Endothelial cell of umbilical vein (primary cell): Measurements from ENCODE around the gene ULBP2. TPM values are rescaled to one million over a fixed set of nuclear protein-coding genes. Genes with fewer than 3 reads are reported as not detected.
"Not testable (repeated sequence)": the region's sequence is repeated elsewhere in the genome, so short reads cannot be mapped to it uniquely, and the experiment has no call there.

Experiments used
- BruUV-seq: library from RNA; stranded (reverse); fragments of 400-500 nt; replicated peaks from 2 replicates; lab custom pipeline; 2021; lab: Mats Ljungman, UMichigan
- CTCF ChIA-PET: fragments of 300-600, 350-600 bp; sonication (Branson Sonifier 250); formaldehyde crosslinking; loops from one replicate; lab custom pipeline; 2021; ENCODE audit warnings: antibody characterized with exemption, inconsistent platforms; lab: Charles Lee
- POLR2A ChIA-PET: fragments of 300-600, 350-600 bp; sonication (Branson Sonifier 250); formaldehyde crosslinking; loops from one replicate; lab custom pipeline; 2021; ENCODE audit warnings: antibody characterized with exemption, inconsistent platforms; lab: Charles Lee
- DNase-seq: peaks from one replicate; pipeline ENCODE4 v3.0.0-alpha.2; 2011; ENCODE audit warnings: low read depth, low spot score
- FAIRE-seq: peaks from 2 replicates; lab custom pipeline; 2011; peaks lifted over from hg19 to GRCh38; lab: Jason Lieb, UNC
- H2AFZ ChIP-seq: 2 replicates; pipeline ENCODE4 v1.6.0; 2012; ENCODE audit warnings: low read depth, low read length, control low read depth, inconsistent platforms
- H3K27ac ChIP-seq: 2 replicates; pipeline ENCODE4 v1.5.1; 2011; ENCODE audit warnings: low read depth, mild to moderate bottlenecking, control low read depth, low read length, moderate library complexity; ENCODE audit not compliant: insufficient read depth
- H3K27me3 ChIP-seq, 2 experiments: 2 replicates each; pipeline versions ENCODE4 v1.6.0 to v1.6.1; 2011; ENCODE audit warnings: low read length in 2 of 2, mixed read lengths in 1 of 2; ENCODE audit not compliant: control insufficient read depth in 2 of 2, insufficient read depth in 2 of 2
- H3K36me3 ChIP-seq, 2 experiments: 2 replicates in 1 of 2; 3 replicates in 1 of 2; pipeline ENCODE4 v1.5.1; 2011; ENCODE audit warnings: low read length in 2 of 2, mild to moderate bottlenecking in 1 of 2, moderate library complexity in 1 of 2; ENCODE audit not compliant: control insufficient read depth in 2 of 2, insufficient read depth in 2 of 2; ENCODE audit errors: extremely low read depth in 1 of 2
- H3K4me1 ChIP-seq: 3 replicates; pipeline ENCODE4 v1.5.1; 2011; ENCODE audit warnings: mild to moderate bottlenecking, low read length; ENCODE audit not compliant: control insufficient read depth, insufficient read depth; ENCODE audit errors: extremely low read depth
- H3K4me2 ChIP-seq: 2 replicates; pipeline ENCODE4 v1.6.1; 2011; ENCODE audit warnings: low read length, control low read depth, mixed read lengths; ENCODE audit not compliant: insufficient read depth
- H3K4me3 ChIP-seq, 3 experiments: fragments of 200-600 bp in 1 of 3; sonication (generic), shearing (Covaris generic) in 1 of 3; replicated peaks in 1 of 3; 2 replicates each; pipeline ENCODE4 v1.5.1; 2011 to 2016; ENCODE audit warnings: control low read depth in 3 of 3, low read length in 3 of 3, mild to moderate bottlenecking in 2 of 3, inconsistent platforms in 1 of 3, low read depth in 1 of 3, moderate library complexity in 1 of 3; ENCODE audit not compliant: insufficient read depth in 1 of 3
- H3K79me2 ChIP-seq: 2 replicates; pipeline ENCODE4 v1.6.0; 2012; ENCODE audit warnings: low read length, inconsistent platforms; ENCODE audit not compliant: control insufficient read depth, insufficient read depth
- H3K9ac ChIP-seq: replicated peaks from 2 replicates; pipeline ENCODE3; 2011; ENCODE audit warnings: low read length, control low read depth; ENCODE audit not compliant: insufficient read depth; ENCODE audit errors: extremely low read depth
- H3K9me1 ChIP-seq: replicated peaks from 3 replicates; pipeline ENCODE4 v1.6.0; 2011; ENCODE audit warnings: mild to moderate bottlenecking, low read length; ENCODE audit not compliant: control insufficient read depth, insufficient read depth; ENCODE audit errors: extremely low read depth
- H3K9me3 ChIP-seq: replicated peaks from 2 replicates; pipeline ENCODE4 v1.5.1; 2012; ENCODE audit warnings: low read length, inconsistent platforms; ENCODE audit not compliant: control insufficient read depth, insufficient read depth
- H4K20me1 ChIP-seq: replicated peaks from 2 replicates; pipeline ENCODE3; 2011; ENCODE audit warnings: mild to moderate bottlenecking, low read length; ENCODE audit not compliant: control insufficient read depth, insufficient read depth; ENCODE audit errors: extremely low read depth
- EZH2 ChIP-seq: IDR thresholded peaks from 2 replicates; pipeline ENCODE4 v1.6.1; 2012; ENCODE audit warnings: borderline replicate concordance, low read depth, mild to moderate bottlenecking, moderate library complexity, low read length, inconsistent platforms; ENCODE audit not compliant: severe bottlenecking
- FOS ChIP-seq: IDR thresholded peaks from 2 replicates; pipeline ENCODE4 v1.6.1; 2011; ENCODE audit warnings: mild to moderate bottlenecking, low read length, moderate library complexity, borderline replicate concordance; ENCODE audit not compliant: insufficient read depth
- GATA2 ChIP-seq: IDR thresholded peaks from 2 replicates; pipeline ENCODE4 v1.7.0; 2011; ENCODE audit warnings: low read depth, mild to moderate bottlenecking, moderate library complexity, mixed read lengths, low read length; ENCODE audit not compliant: insufficient read length, insufficient read depth
- JUN ChIP-seq: IDR thresholded peaks from 2 replicates; pipeline ENCODE4 v1.6.1; 2011; ENCODE audit warnings: borderline replicate concordance, low read depth; ENCODE audit not compliant: insufficient read length, insufficient read depth
- MYC ChIP-seq: IDR thresholded peaks from one replicate; pipeline ENCODE4 v1.6.1; 2011; ENCODE audit warnings: mild to moderate bottlenecking, low read depth, low read length
- POLR2A ChIP-seq: IDR thresholded peaks from 2 replicates; pipeline ENCODE4 v1.6.1; 2012; ENCODE audit warnings: low read depth, mild to moderate bottlenecking, control low read depth, low read length
- POLR2AphosphoS5 ChIP-seq: IDR thresholded peaks from 2 replicates; pipeline ENCODE4 v1.6.1; 2012; ENCODE audit warnings: low read depth, mild to moderate bottlenecking, control low read depth, low read length, moderate library complexity; ENCODE audit not compliant: insufficient read depth
- dilution Hi-C: fragments of 300-500 bp; cut with MboI; formaldehyde crosslinking; loops from one replicate; pipeline ENCODE4 v1.15.0; 2019; ENCODE audit warnings: low sequenced_read_pairs; ENCODE audit not compliant: extremely low pct_ligation_motif_present
- intact Hi-C: fragments of 100-400 bp; cut with micrococcal nuclease; formaldehyde crosslinking; loops from one replicate; pipeline ENCODE4 v1.10.0; 2022
- polyA plus RNA-seq, 4 experiments: library from polyadenylated mRNA; depleted of rRNA in 3 of 4; stranded (reverse) in 3 of 4; unstranded in 1 of 4; fragments of >200 nt; gene quantifications; 2 replicates each; pipeline versions ENCODE4 v1.2.1 to v1.2.3, GENCODE V29; 2011 to 2012; ENCODE audit warnings: missing spikeins in 1 of 4
- total RNA-seq: library from RNA; stranded (reverse); gene quantifications from 2 replicates; pipeline ENCODE4 v1.2.3, GENCODE V29; 2021
- TF ChIP-seq, protein P1 (sequence below): IDR thresholded peaks from 2 replicates; pipeline ENCODE4 v1.6.1; 2011; ENCODE audit not compliant: insufficient read depth, insufficient read length
- TF ChIP-seq, protein P2 (sequence below), 2 donors: IDR thresholded peaks; 1 replicate in 1 of 2; 2 replicates in 1 of 2; pipeline ENCODE4 v1.5.1; 2011; ENCODE audit warnings: low read length in 2 of 2, mild to moderate bottlenecking in 2 of 2, moderate library complexity in 2 of 2, control low read depth in 1 of 2, inconsistent platforms in 1 of 2, low read depth in 1 of 2; ENCODE audit not compliant: insufficient read depth in 1 of 2; ENCODE audit errors: extremely low read depth in 1 of 2

The ULBP2 gene
- total and polyA plus RNA-seq, 2 donors (not counting 3 experiments of a cell fraction or from before 2014, with no cell fraction given), result 7.0 to 22.8 TPM

DNA sequence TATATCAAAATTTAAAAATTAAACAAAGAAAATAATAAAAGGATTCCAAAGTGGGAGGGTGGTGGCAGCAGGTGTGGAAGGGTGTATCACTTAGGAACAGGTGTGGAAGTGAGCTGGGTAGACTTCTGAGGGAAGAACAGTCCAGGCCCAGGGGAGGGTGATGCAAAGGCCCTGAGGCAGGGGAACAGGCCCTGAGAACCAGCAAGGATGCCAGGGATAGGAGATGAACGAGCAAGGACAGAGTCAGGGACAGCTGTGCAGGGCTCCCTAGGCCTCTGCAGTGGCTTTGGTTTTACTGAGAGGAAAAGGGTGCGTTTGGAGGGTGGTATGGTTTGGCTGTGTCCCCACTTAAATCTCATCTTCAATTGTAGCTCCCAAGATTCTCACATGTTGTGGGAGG, 34.5 kb upstream of the ULBP2 start:
- intact Hi-C loops, result no loop called here
- H3K79me2 ChIP-seq, result no peaks in the 10 kb centered on the region
- no TSS peak for BruUV-seq
- no peaks in the 10 kb centered on the region for H4K20me1 ChIP-seq
- no peak overlapping the region for H3K27ac ChIP-seq
- no peak overlapping the region for H3K4me3 ChIP-seq
- no peak for DNase-seq
- TF ChIP-seq JUN, result no peak
- TF ChIP-seq, protein P1, sequence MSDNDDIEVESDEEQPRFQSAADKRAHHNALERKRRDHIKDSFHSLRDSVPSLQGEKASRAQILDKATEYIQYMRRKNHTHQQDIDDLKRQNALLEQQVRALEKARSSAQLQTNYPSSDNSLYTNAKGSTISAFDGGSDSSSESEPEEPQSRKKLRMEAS, result no peak
- no peak for TF ChIP-seq MYC
- TF ChIP-seq EZH2, result no peak
- no peak for TF ChIP-seq POLR2AphosphoS5
- TF ChIP-seq GATA2, result no peak
- TF ChIP-seq, protein P2, sequence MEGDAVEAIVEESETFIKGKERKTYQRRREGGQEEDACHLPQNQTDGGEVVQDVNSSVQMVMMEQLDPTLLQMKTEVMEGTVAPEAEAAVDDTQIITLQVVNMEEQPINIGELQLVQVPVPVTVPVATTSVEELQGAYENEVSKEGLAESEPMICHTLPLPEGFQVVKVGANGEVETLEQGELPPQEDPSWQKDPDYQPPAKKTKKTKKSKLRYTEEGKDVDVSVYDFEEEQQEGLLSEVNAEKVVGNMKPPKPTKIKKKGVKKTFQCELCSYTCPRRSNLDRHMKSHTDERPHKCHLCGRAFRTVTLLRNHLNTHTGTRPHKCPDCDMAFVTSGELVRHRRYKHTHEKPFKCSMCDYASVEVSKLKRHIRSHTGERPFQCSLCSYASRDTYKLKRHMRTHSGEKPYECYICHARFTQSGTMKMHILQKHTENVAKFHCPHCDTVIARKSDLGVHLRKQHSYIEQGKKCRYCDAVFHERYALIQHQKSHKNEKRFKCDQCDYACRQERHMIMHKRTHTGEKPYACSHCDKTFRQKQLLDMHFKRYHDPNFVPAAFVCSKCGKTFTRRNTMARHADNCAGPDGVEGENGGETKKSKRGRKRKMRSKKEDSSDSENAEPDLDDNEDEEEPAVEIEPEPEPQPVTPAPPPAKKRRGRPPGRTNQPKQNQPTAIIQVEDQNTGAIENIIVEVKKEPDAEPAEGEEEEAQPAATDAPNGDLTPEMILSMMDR (IDR thresholded peaks at IDR 0.05; ENCODE audit: extremely low read depth in 1 of 2, insufficient read depth in 1 of 2, low read depth in 1 of 2, low read length in 2 of 2), result no peak
- no peak for TF ChIP-seq FOS
- TF ChIP-seq POLR2A, result no peak
- ChIA-PET POLR2A (no interaction called here), CTCF (no interaction called here)
- dilution Hi-C loops, result no loop called here
- no peak overlapping the region for H3K4me2 ChIP-seq
- H3K9ac ChIP-seq, result no peak overlapping the region
- no peaks in the 10 kb centered on the region for H3K9me1 ChIP-seq
- no peak overlapping the region for H2AFZ ChIP-seq
- H3K9me3 ChIP-seq, result no peaks in the 10 kb centered on the region
- FAIRE-seq, result no peak
- peaks cover 3 to 13% of the 10 kb centered on the region in 2 experiments for H3K27me3 ChIP-seq
- no peaks in the 10 kb centered on the region for H3K4me1 ChIP-seq
- no peaks in the 10 kb centered on the region for H3K36me3 ChIP-seq

DNA sequence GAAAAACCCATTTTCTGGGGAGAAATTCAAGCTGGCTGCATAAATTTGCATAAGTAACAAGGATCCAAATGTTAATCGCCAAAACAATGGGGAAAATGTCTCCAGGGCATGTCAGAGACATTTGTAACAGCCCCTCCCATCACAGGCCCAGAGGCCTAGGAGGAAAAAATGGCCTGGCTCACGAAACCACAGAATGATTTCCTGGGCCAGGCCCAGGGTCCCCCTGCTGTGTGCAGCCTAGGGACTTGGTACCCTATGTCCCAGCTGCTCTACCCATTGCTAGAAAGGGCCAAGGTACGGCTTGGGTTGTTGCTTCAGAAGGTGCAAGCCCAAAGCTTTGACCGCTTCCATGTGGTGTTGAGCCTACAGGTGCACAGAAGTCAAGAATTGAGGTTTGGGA, 33.3 kb upstream of the ULBP2 start:
- dilution Hi-C loops, BruUV-seq, H3K27ac ChIP-seq, POLR2A ChIA-PET, FAIRE-seq, H3K36me3 ChIP-seq, DNase-seq, H3K27me3 ChIP-seq, H3K9me1 ChIP-seq, H3K4me3 ChIP-seq, H4K20me1 ChIP-seq, H3K4me2 ChIP-seq, H3K9me3 ChIP-seq, H3K79me2 ChIP-seq, intact Hi-C loops, H3K9ac ChIP-seq, H3K4me1 ChIP-seq, H2AFZ ChIP-seq: not testable (repeated sequence)
- CTCF ChIA-PET, result interaction anchor here (1.3 kb wide), 1 partner anchor 16 kb away, joined by 3 read pairs; no protein-coding TSS in a partner anchor
